Mesodermal cell (in vitro differentiated cells): ENCODE measurements around the gene GAK.

Experiments
- H3K27ac ChIP-seq: 2 replicates; pipeline ENCODE4 v1.7.0; 2013; ENCODE audit warnings: mild to moderate bottlenecking, low read depth, low read length, moderate library complexity; ENCODE audit not compliant: severe bottlenecking
- H3K36me3 ChIP-seq: 2 replicates; pipeline ENCODE4 v1.7.1; 2013; ENCODE audit warnings: mild to moderate bottlenecking, low read length, moderate library complexity; ENCODE audit not compliant: control insufficient read depth, insufficient read depth
- H3K4me1 ChIP-seq: one replicate; pipeline ENCODE4 v1.7.1; 2013; ENCODE audit warnings: mild to moderate bottlenecking, low read length; ENCODE audit not compliant: insufficient read depth, control insufficient read depth, poor library complexity, severe bottlenecking
- H3K4me3 ChIP-seq: 2 replicates; pipeline ENCODE4 v1.7.0; 2013; ENCODE audit warnings: low read length, control low read depth, mild to moderate bottlenecking; ENCODE audit not compliant: insufficient read depth, poor library complexity, severe bottlenecking; ENCODE audit errors: extremely low read depth
- H3K9me3 ChIP-seq: 2 replicates; pipeline ENCODE4 v1.7.1; 2013; ENCODE audit warnings: mild to moderate bottlenecking, low read length, moderate library complexity; ENCODE audit not compliant: control insufficient read depth
- WGBS, 2 experiments: methylation state at CpG; one replicate each; pipeline ENCODE4 v1.1.5; 2013; ENCODE audit warnings: missing lambda C conversion rate in 2 of 2; ENCODE audit not compliant: insufficient coverage in 2 of 2; 5-methylcytosine and 5-hydroxymethylcytosine counted together

GAK gene

DNA sequence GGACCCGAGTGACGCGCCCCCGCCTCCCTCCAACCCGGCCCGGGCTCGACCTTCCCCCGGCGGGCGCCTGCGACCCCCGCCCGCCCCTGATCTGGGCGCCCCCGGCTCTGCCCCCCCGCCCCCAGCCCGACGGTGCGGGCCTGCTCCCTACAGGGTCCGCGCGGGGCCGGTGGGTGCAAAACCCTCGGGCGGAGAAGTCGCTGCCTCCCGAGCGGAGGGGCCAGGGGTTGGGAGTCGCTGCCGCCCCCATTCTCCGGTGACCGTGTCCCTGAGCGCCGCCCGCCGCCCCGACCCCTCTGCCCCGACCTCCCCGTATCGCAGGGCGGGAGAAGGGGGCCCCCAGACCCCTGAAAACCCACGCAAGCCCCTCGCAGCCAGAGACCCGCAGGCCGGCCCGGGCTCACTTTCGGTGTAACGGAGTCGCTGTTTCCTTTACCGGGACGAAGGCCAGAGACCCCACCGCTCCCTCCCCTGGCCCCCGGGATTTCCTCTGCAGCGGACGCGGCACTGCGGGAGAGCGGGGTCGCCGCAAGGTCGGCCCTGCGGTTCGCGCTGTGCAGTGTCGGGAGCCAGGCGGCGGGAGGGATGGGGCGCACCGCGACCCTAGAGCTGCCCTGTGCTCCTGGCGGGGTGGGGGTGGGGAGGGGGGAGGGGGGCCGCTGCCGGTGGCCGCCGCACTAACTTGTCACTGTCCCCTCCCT, 105.5 kb downstream of the GAK start:
- 0 to 2% methylated on average over 9 to 30 of the region's 75 CpGs for WGBS, 2 experiments
- Histone ChIP-seq H3K4me3 (peak overlapping the region; percentile 19), H3K9me3 (no peaks in the 10 kb centered on the region), H3K4me1 (peaks cover 4% of the 10 kb centered on the region), H3K36me3 (no peaks in the 10 kb centered on the region), H3K27ac (no peak overlapping the region)

DNA sequence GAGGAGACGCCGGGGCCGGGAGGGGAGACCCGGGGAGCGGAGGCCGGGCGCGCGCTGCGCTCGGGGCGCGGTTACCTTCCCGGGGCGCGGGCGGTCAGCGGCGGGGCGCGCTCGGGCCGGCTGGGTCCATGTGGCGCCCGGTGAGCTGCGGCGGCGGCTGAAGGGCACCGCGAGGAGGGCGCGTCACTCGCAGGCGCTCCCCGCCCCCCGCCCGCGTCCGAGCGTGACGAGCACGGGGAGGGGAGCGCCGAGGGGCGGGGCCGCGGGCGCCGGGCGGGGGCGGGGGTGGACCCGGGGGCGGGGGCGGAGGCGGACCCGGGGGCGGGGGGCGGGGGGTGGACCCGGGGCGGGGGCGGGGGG, 106.2 kb downstream of the GAK start, which contains the start of gene CPLX1:
Gene CPLX1, minus strand, starts transcription at position 159 of the 360 bp plus-strand sequence. CDS start 1,607 bp downstream, outside the sequence.
- H3K4me3 ChIP-seq, result peak within 1 kb of the TSS; percentile 27
- H3K36me3 ChIP-seq, result no peaks in the 10 kb centered on the region
- no peak within 1 kb of the TSS for H3K27ac ChIP-seq
- 0% methylated on average over 4 to 24 of the region's 61 CpGs for WGBS, 2 experiments
- H3K4me1 ChIP-seq, result peaks cover 4% of the 10 kb centered on the region
- no peaks in the 10 kb centered on the region for H3K9me3 ChIP-seq

DNA sequence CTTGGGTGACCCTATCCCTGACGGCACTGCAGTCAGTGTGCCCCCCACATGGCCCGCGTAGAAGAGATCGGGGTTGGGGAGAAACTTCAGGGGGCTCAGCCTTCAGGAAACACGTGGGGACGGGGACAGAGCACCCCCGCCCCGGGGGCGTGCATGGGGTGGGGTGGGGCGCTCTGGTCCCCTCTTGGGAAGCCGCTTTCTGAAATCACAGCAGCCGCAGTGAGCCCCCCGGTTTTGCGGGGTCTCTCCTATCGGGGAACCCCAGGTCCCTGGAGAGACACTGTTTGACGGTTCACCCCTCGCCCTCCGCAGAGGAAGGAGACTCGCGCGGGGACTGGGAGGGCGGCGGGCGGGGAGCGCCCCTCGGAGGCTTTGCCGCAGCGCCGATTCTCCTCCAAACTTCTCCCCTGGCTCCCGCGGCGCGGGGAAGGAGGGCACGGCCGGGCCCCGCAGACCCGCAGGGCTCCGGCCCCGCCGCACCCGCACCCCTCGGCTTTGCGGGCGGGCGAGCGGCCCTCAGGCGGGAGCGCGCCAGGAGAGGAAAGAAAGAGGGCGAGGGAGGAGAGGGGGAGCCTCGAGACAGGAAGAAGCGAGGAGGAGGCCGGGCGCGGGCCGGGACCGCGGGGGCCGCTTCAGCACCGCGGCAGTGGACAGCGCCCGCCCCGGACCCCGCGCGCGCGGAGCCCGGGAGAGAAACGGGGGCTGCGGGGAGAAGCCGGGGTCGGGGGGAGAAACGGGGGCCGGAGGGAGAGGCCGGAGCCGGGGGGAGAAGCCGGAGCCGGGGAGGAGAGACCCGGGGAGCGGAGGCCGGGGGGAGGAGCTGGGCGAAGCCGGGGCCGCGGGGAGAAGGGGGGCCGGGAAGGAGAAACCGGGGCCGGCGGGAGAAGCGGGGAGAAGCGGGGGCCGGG, 106.8 kb downstream of the GAK start:
- no peaks in the 10 kb centered on the region for H3K36me3 ChIP-seq
- WGBS, 2 experiments, result 9 to 10% methylated on average over 59 to 63 of the region's 94 CpGs
- peak overlapping the region; percentile 27 for H3K4me3 ChIP-seq
- peaks cover 4% of the 10 kb centered on the region for H3K4me1 ChIP-seq
- no peaks in the 10 kb centered on the region for H3K9me3 ChIP-seq
- H3K27ac ChIP-seq, result no peak overlapping the region

DNA sequence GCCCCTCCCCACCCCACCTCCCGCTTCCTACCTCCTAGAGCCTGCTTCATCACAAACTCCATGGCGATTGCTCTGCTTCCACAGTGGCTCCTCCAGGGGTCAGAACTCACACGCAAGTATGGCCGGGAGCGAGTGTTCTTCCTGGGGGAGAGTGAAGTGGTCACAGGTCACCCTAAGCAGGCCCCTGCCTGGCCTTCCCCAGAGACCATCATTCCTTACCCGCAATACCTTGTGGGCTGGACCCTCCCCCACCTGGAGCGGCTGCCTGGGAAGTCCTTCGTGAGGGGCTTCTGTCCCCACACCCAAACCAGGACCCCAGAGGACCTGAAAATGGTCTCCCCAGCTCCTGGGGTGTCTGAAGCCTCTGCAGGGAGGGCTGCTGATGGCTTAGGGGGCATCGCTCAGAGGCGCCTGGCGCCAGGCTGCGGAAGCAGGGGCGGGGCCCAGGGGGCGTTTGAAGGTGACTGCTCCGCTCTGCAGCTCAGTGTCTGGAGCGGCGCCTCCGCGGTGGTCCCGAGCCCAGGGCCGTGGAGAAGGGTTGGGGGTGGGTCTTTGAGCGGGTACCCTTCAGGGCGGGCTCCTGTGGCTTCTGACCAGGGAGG, 107.6 kb downstream of the GAK start:
- H3K36me3 ChIP-seq, result no peaks in the 10 kb centered on the region
- H3K4me3 ChIP-seq, result no peak overlapping the region
- H3K4me1 ChIP-seq, result peaks cover 4% of the 10 kb centered on the region
- WGBS, 2 experiments, result 9 to 13% methylated on average over 15 to 21 of the region's 23 CpGs
- H3K27ac ChIP-seq, result no peak overlapping the region
- H3K9me3 ChIP-seq, result no peaks in the 10 kb centered on the region

DNA sequence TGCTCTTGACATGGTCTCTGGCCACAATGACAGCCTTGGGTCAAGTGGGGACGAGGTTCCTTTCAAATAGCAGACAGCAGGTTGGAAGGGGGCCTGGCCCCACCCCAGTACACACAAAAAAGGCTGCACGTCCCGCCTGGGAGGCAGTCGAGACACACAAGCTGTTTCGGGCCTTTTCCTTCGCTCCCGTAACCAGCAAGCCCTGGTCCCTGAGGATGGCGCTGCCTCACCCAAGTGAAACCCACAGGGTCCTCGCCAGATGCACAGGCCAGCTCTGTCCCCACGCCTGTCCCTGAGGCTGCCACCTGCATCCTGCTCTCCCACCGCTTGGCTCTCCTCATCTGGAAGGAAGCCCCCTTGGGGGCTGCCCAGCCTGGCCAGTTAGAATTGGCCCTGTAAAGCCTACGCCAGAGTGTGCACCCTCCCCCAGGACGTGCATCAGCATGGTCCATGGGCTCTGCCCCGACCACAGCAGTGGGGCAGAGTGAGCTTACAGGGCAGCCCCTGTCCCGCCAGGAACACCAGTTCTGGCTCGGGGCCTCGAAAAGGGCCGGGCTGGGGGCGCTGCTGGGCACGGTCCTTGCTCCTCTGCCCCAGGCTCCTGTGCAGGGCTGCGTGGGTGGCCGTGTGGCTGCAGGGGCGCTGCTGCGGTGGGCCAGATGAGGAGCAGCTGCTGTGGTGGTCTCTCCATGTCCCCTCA, 108.2 kb downstream of the GAK start:
- H3K9me3 ChIP-seq, result no peaks in the 10 kb centered on the region
- no peak overlapping the region for H3K4me3 ChIP-seq
- no peak overlapping the region for H3K27ac ChIP-seq
- 52 to 56% methylated on average over 16 to 21 of the region's 24 CpGs for WGBS, 2 experiments
- no peaks in the 10 kb centered on the region for H3K36me3 ChIP-seq
- peaks cover 4% of the 10 kb centered on the region for H3K4me1 ChIP-seq

DNA sequence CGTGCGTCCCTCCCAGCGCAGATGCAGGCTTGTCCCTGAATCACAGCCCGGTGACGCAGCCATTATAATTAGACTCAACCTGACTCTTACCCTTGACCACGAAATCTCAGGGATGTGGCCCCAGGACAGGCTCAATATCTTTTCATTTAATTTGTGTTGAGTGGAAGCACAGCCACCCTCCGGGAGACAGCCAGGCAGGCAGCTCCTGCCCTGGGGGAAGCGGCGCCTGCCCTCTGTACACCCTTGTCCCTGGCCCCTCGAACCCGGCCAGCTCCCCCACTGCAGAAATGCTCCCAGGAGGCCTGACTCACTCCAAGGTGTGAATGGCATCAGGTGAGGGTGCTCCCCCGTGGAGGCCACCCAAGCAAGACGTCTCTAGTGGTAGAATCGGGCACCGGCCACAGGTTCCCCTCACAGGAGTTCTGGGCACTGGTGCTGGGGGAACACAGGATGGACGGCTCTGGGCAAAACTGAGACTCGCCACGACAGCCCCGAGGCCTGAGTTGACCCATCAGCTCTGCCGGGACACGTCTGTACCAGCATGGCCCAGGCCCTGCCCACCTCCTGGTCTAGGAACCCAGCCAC, 108.8 kb downstream of the GAK start:
- Histone ChIP-seq H3K36me3 (no peaks in the 10 kb centered on the region), H3K4me3 (no peak overlapping the region), H3K4me1 (peaks cover 4% of the 10 kb centered on the region), H3K9me3 (no peaks in the 10 kb centered on the region), H3K27ac (no peak overlapping the region)
- 74 to 76% methylated on average over 16 to 20 of the region's 21 CpGs for whole genome bisulfite sequencing, 2 experiments

DNA sequence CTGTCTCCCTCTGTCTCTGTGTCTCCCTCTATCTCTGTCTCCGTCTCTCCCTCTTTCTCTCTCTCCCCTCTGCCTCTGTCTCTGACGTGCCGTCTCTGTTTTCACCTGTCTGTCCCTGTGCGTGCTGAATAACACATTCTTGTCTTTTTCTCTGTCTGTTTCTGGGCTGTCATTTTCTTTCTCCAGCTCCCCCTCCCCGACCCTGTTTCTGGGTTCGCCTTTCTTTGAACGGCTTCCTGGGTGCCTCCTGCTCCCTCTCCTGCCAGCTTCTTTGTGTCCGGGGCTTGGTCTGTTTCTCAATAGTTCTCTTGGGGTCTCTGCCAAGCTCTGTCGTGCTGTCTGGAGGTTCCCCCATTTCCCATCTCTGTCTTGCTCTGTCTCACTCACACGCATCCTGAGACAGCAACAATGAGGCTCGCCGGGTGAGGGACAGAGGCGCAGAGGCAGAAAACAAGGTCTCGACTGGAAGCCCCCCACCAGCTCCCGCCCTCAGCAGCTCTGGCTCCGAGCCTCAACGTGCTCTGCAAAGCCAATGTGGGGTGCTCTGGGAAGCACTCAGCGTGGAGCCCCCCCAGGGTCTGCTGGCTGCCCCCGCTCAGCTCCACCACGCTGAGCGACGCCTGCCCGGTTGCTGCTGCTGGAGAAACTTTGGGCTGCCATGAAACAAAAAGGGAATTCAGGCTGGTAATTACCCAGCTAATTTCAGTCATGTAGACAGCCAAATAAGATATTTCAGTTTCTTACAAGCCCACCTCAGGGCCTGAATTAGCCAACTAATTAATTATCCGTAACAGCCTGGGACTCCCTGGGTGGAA, 109.5 kb downstream of the GAK start:
- WGBS, 2 experiments, result 60 to 61% methylated on average over 20 to 24 of the region's 24 CpGs
- no peaks in the 10 kb centered on the region for H3K9me3 ChIP-seq
- no peaks in the 10 kb centered on the region for H3K36me3 ChIP-seq
- H3K4me1 ChIP-seq, result peaks cover 4% of the 10 kb centered on the region
- no peak overlapping the region for H3K4me3 ChIP-seq
- no peak overlapping the region for H3K27ac ChIP-seq

DNA sequence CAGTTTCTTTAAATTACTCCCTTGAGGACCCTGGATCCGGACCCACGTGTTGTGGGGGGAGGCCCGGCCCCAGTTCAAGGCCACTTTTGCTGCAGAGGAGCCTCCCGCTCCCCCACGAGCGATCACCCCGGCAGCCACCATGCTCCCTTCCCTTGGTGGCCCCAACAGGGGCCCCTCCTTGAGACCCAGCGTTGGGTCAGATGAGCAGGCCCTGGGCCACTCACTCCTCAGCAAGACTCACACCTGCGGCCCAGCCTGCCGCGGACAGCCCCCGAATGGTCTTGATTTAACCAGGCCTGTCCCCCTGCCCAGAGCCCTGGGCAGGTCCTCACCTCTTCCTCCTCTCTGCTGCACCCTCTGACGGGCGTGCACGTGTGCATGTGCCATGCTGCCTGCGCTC, 110.5 kb downstream of the GAK start:
- H3K36me3 ChIP-seq, result no peaks in the 10 kb centered on the region
- 77 to 78% methylated on average over 15 to 16 of the region's 16 CpGs for WGBS, 2 experiments
- no peak overlapping the region for H3K27ac ChIP-seq
- H3K4me3 ChIP-seq, result no peak overlapping the region
- H3K9me3 ChIP-seq, result no peaks in the 10 kb centered on the region
- peaks cover 4% of the 10 kb centered on the region for H3K4me1 ChIP-seq

DNA sequence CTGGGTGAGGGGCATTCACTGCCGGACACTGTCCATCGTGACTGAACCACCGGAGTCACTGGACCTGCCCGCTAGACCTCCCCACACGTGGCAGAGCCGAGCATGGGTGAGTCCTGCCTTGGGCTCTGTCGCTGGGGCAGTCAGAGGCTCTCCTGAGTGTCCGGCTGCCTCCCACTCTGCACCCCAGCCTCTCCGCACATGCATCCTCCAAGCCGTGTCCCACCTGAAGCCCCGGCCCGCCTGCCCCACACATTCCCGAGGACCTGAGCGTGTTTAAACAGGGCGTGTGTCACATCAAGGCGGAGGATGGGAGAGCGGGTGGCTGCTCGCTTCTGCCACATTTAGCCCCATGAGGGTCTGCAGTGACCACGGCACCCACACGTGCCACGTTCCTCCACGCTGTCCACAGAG, 110.9 kb downstream of the GAK start:
- Histone ChIP-seq H3K4me3 (no peak overlapping the region), H3K27ac (no peak overlapping the region), H3K9me3 (no peaks in the 10 kb centered on the region), H3K4me1 (peaks cover 4% of the 10 kb centered on the region), H3K36me3 (no peaks in the 10 kb centered on the region)
- 79 to 83% methylated on average over 21 of the region's 22 CpGs for WGBS, 2 experiments
